ENCODE measurements around the gene KAZN.

The KAZN gene

GRCh38 chr1:14999441-14999840 is 401.0 kb downstream of the KAZN start:
- no peak for DNase-seq

GRCh38 chr1:15000030-15000429 is 401.5 kb downstream of the KAZN start:
- no peak for DNase-seq

GRCh38 chr1:15000671-15001070 is 402.2 kb downstream of the KAZN start:
- no peak for DNase-seq

GRCh38 chr1:15001317-15001915 is 402.9 kb downstream of the KAZN start:
- no peak for DNase-seq

- DNase-seq = no peak
Observed at GRCh38 chr1:15002325-15002724, 403.8 kb downstream of the KAZN start.

- no peak for DNase-seq
Observed at GRCh38 chr1:15004396-15004795, 405.9 kb downstream of the KAZN start.

- DNase-seq = no peak
Observed at GRCh38 chr1:15005116-15005515, 406.6 kb downstream of the KAZN start.

GRCh38 chr1:15007368-15007767 is 408.9 kb downstream of the KAZN start:
- DNase-seq = no peak

GRCh38 chr1:15007842-15008241 is 409.4 kb downstream of the KAZN start:
- DNase-seq = no peak

GRCh38 chr1:15008783-15009729 is 410.6 kb downstream of the KAZN start:
- DNase-seq = no peak

GRCh38 chr1:15011160-15011559 is 412.7 kb downstream of the KAZN start:
- DNase-seq = no peak

GRCh38 chr1:15011661-15012060 is 413.2 kb downstream of the KAZN start:
- DNase-seq = no peak

GRCh38 chr1:15012822-15013221 is 414.3 kb downstream of the KAZN start:
- DNase-seq = no peak

GRCh38 chr1:15013767-15014166 is 415.3 kb downstream of the KAZN start:
- DNase-seq = no peak

- DNase-seq = no peak
Observed at GRCh38 chr1:15014516-15014915, 416.0 kb downstream of the KAZN start.

GRCh38 chr1:15016001-15016400 is 417.5 kb downstream of the KAZN start:
- DNase-seq = no peak

- no peak for DNase-seq
Observed at GRCh38 chr1:15016526-15016925, 418.0 kb downstream of the KAZN start.

GRCh38 chr1:15017120-15017519 is 418.6 kb downstream of the KAZN start:
- no peak for DNase-seq

- no peak for DNase-seq
Observed at GRCh38 chr1:15018767-15019166, 420.3 kb downstream of the KAZN start.

- DNase-seq = no peak
Observed at GRCh38 chr1:15020943-15021745, 422.7 kb downstream of the KAZN start.

- no peak for DNase-seq
Observed at GRCh38 chr1:15022048-15022447, 423.6 kb downstream of the KAZN start.

GRCh38 chr1:15023205-15023604 is 424.7 kb downstream of the KAZN start:
- DNase-seq = no peak

- no peak for DNase-seq
Observed at GRCh38 chr1:15023976-15024375, 425.5 kb downstream of the KAZN start.

GRCh38 chr1:15026117-15026489 is 427.6 kb downstream of the KAZN start:
- DNase-seq = no peak

Measured in activated CD8-positive, alpha-beta memory T cell treated with anti-CD3 and anti-CD28 coated beads for 24 hours (primary cell).